DND-41 (cell line): ENCODE data around the gene CHCHD3.

ENCODE experiments used
- CTCF ChIP-seq: IDR thresholded peaks from 2 replicates; pipeline ENCODE4 v1.5.1; 2012; ENCODE audit warnings: borderline replicate concordance, low read length, moderate library complexity, mild to moderate bottlenecking; ENCODE audit not compliant: poor library complexity, severe bottlenecking; ENCODE audit errors: extremely low read depth
- EZH2 ChIP-seq: IDR thresholded peaks from 3 replicates; pipeline ENCODE4 v1.6.1; 2012; ENCODE audit warnings: borderline replicate concordance, low read depth, mild to moderate bottlenecking, moderate library complexity, low read length, inconsistent platforms; ENCODE audit not compliant: severe bottlenecking

DNA sequence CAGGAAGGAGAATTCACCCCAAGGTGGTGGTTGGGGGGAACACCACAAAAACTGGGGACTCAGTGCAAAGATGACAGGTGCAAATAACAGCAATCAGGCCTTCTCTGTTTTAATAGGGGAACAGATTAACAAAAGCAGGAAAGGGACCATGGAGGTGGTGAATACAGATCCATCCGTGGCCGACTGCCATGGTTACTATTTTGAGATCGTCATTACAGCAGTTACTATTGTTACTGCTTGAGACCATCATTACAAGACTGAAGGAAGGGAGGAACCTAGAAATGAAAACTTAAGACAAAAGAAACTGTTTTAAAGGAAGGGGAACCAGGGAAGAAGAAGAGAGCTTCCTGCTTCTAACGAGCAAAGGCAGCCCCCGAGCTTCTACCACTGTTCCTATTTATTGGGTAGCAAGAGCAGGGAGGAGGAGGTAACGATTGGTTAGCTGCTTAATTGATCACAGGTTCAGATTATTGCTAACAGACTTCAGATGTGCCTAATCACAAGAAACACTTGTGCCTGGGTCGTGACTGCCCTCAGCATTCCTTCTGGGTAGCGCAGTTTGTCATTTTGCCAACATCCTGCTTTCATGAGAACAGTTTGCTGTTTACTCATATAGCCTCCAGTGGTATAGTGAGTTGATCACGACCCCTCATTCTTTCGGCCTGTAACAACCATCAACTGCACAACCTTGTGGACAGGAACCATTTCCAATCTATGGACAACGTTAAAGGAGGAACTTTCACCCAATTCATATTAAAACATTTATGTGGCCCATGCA, 216.3 kb downstream of the CHCHD3 start:
- TF ChIP-seq CTCF (no peak), EZH2 (no peak)
